Subcutaneous abdominal adipose tissue (tissue), 5 donors: ENCODE results near the gene RASAL2.

Source experiments
- H3K27ac ChIP-seq: one replicate; pipeline ENCODE4 v1.7.0; 2013; ENCODE audit warnings: low read depth, mild to moderate bottlenecking, inconsistent platforms, low read length, moderate library complexity
- H3K27me3 ChIP-seq, 5 donors: one replicate each; pipeline ENCODE4 v1.7.0; 2013; ENCODE audit warnings: low read length in 5 of 5, inconsistent platforms in 1 of 5; ENCODE audit not compliant: control insufficient read depth in 5 of 5, insufficient read depth in 4 of 5
- H3K36me3 ChIP-seq, 5 donors: one replicate each; pipeline ENCODE4 v1.7.0; 2013; ENCODE audit warnings: low read length in 5 of 5; ENCODE audit not compliant: control insufficient read depth in 5 of 5, insufficient read depth in 5 of 5
- H3K4me1 ChIP-seq, 5 donors: one replicate each; pipeline ENCODE4 v1.7.0; 2013; ENCODE audit warnings: low read length in 5 of 5, mild to moderate bottlenecking in 3 of 5, moderate library complexity in 1 of 5; ENCODE audit not compliant: control insufficient read depth in 5 of 5, insufficient read depth in 5 of 5
- H3K4me3 ChIP-seq, 5 donors: one replicate each; pipeline ENCODE4 v1.7.0; 2013; ENCODE audit warnings: low read length in 5 of 5, low read depth in 1 of 5
- H3K9ac ChIP-seq, 5 donors: one replicate each; pipeline ENCODE4 v1.7.0; 2013; ENCODE audit warnings: low read length in 5 of 5, mild to moderate bottlenecking in 4 of 5, moderate library complexity in 3 of 5
- H3K9me3 ChIP-seq, 5 donors: one replicate each; pipeline ENCODE4 v1.7.0; 2013; ENCODE audit warnings: low read length in 5 of 5; ENCODE audit not compliant: control insufficient read depth in 5 of 5
- donor health status: healthy.
- donor health status: healthy.
- donor health status: healthy.
- donor health status: healthy.
- donor health status: healthy.

Gene RASAL2

GRCh38 chr1:178150610-178151009, 56.7 kb downstream of the RASAL2 start:
- H3K4me1 ChIP-seq, result no peaks in the 10 kb centered on the region
- no peak overlapping the region for H3K9ac ChIP-seq

DNA sequence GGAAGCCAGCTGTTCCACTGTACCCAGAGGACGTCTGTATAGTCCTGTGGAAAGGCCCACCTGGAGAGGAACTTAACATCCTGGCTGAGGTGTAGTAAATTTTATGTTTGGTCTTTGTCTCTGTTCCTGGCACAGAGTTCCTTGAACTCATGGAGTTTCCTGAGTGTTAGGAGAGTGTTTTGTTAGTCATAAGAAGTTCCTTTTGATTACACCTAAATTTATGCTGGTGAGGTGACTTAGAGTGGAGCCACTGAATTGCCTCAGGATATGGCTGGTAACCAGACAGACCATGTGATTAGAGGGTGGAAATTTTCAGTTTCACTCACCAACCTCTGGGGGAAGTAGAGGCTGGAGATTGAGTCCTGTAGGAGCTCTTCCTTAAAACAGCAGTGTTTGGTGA, 57.9 kb downstream of the RASAL2 start:
- Histone ChIP-seq H3K36me3 (no peaks in the 10 kb centered on the region), H3K9ac (no peak overlapping the region), H3K4me1 (no peaks in the 10 kb centered on the region), H3K27me3 (no peaks in the 10 kb centered on the region), H3K4me3 (no peak overlapping the region), H3K9me3 (no peaks in the 10 kb centered on the region), H3K27ac (no peak overlapping the region)

More at GRCh38 chr1:178150610-178151009, 56.7 kb downstream of the RASAL2 start:
- no peaks in the 10 kb centered on the region for H3K27me3 ChIP-seq
- H3K36me3 ChIP-seq, result no peaks in the 10 kb centered on the region
- no peak overlapping the region for H3K4me3 ChIP-seq
- H3K9me3 ChIP-seq, result no peaks in the 10 kb centered on the region
- no peak overlapping the region for H3K27ac ChIP-seq

DNA sequence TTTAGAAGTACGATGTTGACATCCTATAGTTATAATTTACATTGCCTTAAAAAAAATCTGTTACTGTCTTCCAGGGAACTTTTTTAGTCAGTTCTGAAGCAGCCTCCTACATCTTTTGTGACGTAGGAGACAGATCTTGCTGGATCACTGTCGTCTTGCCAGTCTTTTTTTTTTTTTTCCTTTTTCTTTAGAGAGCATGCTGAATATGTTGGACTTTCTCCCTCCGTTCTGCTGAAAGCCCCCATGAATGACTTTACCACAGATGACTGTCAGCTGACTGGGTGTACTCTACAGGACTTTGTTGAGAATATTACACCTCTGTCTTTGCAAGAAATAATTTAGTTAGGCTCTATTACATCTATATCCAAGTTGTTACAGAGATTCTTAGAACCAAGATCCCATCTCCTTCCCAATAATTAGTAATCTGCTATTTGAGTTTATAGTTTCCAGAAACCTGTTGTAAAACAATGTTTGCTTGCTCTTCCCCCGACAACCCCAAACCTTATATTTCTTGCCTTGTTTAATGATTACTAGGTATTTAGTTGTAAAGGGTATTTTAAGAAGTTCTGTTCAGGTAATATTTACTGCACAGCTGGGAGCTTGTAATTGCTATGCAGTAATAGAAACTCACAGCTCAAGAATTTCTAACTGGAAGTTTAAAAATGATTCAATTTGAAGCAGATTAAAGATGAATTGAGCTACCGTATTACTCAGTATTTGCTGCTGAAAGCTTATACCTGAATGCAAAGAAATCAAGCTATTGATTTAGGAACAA, 61.8 kb downstream of the RASAL2 start:
- no peak overlapping the region for H3K27ac ChIP-seq
- H3K36me3 ChIP-seq, result no peaks in the 10 kb centered on the region
- no peaks in the 10 kb centered on the region for H3K4me1 ChIP-seq
- no peaks in the 10 kb centered on the region for H3K27me3 ChIP-seq
- no peaks in the 10 kb centered on the region for H3K9me3 ChIP-seq
- no peak overlapping the region for H3K9ac ChIP-seq
- no peak overlapping the region for H3K4me3 ChIP-seq

GRCh38 chr1:178160736-178161475, 67.0 kb downstream of the RASAL2 start:
- no peak overlapping the region for H3K27ac ChIP-seq
- H3K9ac ChIP-seq, result no peak overlapping the region
- H3K9me3 ChIP-seq, result no peaks in the 10 kb centered on the region
- H3K4me3 ChIP-seq, result no peak overlapping the region
- no peaks in the 10 kb centered on the region for H3K36me3 ChIP-seq
- H3K4me1 ChIP-seq, result peaks cover 0 to 8% (median 0%) of the 10 kb centered on the region in 5 donors
- no peaks in the 10 kb centered on the region for H3K27me3 ChIP-seq

DNA sequence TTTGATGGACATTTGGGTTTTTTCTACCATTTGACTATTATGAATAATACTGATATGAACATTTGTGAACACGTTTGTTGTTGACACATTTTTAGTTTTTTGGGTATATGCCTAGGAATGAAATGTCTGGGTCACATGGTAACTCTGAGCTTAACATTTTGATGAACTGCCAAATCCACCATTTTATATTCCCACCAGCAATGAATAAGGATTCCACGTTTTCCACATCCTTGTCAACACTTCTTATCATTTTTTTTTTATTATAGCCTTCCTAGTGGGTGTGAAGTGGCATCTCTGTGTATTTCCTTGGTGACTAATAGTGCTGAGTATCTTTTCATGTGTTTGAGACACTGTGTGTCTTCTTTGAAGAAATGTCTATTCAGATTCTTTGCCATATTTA, 67.6 kb downstream of the RASAL2 start:
- H3K27me3 ChIP-seq, result no peaks in the 10 kb centered on the region
- no peak overlapping the region for H3K9ac ChIP-seq
- peaks cover 0 to 10% (median 0%) of the 10 kb centered on the region in 5 donors for H3K4me1 ChIP-seq
- no peaks in the 10 kb centered on the region for H3K9me3 ChIP-seq
- H3K36me3 ChIP-seq, result no peaks in the 10 kb centered on the region
- H3K4me3 ChIP-seq, result no peak overlapping the region
- no peak overlapping the region for H3K27ac ChIP-seq

- H3K27me3 ChIP-seq, result no peaks in the 10 kb centered on the region
- no peak overlapping the region for H3K4me3 ChIP-seq
- H3K9me3 ChIP-seq, result no peaks in the 10 kb centered on the region
- H3K36me3 ChIP-seq, result no peaks in the 10 kb centered on the region
- no peak overlapping the region for H3K9ac ChIP-seq
- H3K4me1 ChIP-seq, result peaks cover 0 to 10% (median 0%) of the 10 kb centered on the region in 5 donors
- no peak overlapping the region for H3K27ac ChIP-seq
Measured at GRCh38 chr1:178165196-178165595, 71.3 kb downstream of the RASAL2 start.

DNA sequence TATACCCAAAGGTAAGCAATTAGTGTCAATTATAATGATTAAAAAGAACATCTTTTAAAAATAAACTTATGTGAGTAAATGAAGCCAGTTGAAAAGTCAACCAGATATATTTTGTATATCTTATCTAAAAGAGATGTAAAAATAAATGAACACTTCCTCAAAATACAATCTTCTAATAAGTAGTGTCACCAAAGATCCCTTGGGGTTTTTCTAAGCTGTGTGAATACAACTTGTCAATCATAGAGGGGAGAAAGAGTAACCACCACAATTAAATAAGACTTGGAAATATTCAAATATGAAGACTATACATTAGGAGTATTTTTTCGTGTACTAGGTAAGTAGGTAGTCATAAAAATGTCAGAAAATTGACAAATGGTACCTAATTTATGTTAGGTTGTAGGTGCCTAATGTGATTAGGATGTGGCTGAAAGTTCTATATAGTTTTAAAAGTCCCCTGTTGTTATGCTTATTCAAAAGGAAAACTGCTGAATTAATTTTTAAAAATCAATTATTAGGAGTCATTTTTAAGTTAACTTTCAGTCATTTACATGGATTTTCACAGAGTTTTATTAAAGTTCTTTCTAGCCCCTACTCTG, 72.6 kb downstream of the RASAL2 start:
- Histone ChIP-seq H3K4me1 (peaks cover 0 to 10% (median 0%) of the 10 kb centered on the region in 5 donors), H3K36me3 (no peaks in the 10 kb centered on the region), H3K4me3 (no peak overlapping the region), H3K27me3 (no peaks in the 10 kb centered on the region), H3K9ac (no peak overlapping the region), H3K27ac (no peak overlapping the region), H3K9me3 (no peaks in the 10 kb centered on the region)

GRCh38 chr1:178168536-178168935, 74.6 kb downstream of the RASAL2 start:
- Histone ChIP-seq H3K9ac (no peak overlapping the region), H3K4me1 (peaks cover 0 to 15% (median 0%) of the 10 kb centered on the region in 5 donors), H3K9me3 (no peaks in the 10 kb centered on the region), H3K27me3 (no peaks in the 10 kb centered on the region), H3K27ac (no peak overlapping the region), H3K4me3 (no peak overlapping the region), H3K36me3 (no peaks in the 10 kb centered on the region)

GRCh38 chr1:178169649-178170048, 75.7 kb downstream of the RASAL2 start:
- Histone ChIP-seq H3K36me3 (no peaks in the 10 kb centered on the region), H3K27me3 (no peaks in the 10 kb centered on the region), H3K4me3 (no peak overlapping the region), H3K4me1 (peaks cover 0 to 22% (median 0%) of the 10 kb centered on the region in 5 donors), H3K9me3 (no peaks in the 10 kb centered on the region), H3K9ac (no peak overlapping the region), H3K27ac (no peak overlapping the region)

DNA sequence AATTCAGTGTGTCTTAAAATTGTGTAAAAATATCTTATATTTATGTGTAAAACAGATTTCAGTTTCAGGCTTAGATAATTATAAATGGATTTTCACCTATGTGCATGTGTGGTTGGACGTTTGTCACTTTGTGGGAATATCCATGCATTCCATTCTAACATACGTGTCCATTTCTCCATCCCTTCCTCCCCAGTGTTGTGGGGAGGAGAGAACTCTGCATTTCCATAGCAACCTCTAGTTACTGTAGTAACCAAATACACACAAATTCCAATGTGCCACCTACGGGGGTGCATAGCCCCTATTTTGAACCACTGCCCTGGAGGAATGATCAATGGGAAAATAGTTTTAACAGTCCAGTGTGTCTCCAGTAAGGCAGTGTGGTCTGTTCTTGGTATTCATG, 79.0 kb downstream of the RASAL2 start:
- H3K9me3 ChIP-seq, result no peaks in the 10 kb centered on the region
- peaks cover 0 to 15% (median 0%) of the 10 kb centered on the region in 5 donors for H3K4me1 ChIP-seq

More for the DNA sequence above, 79.0 kb downstream of the RASAL2 start:
- no peak overlapping the region for H3K4me3 ChIP-seq
- no peaks in the 10 kb centered on the region for H3K27me3 ChIP-seq
- no peak overlapping the region for H3K27ac ChIP-seq
- no peaks in the 10 kb centered on the region for H3K36me3 ChIP-seq
- H3K9ac ChIP-seq, result no peak overlapping the region
